ENCODE results near the gene JAZF1. TPM values are rescaled to one million over a fixed set of nuclear protein-coding genes. Genes with fewer than 3 reads are reported as not detected.

The JAZF1 gene
- total and polyA plus RNA-seq, 11 donors: 10.3 to 46.2 (median 26.8) TPM

GRCh38 chr7:27846388-27846787 is 334.2 kb downstream of the JAZF1 start:
- no peaks in the 10 kb centered on the region for H3K36me3 ChIP-seq
- DNase-seq (no peak), ATAC-seq (no peak)
- no peaks in the 10 kb centered on the region for H3K9me3 ChIP-seq
- 97 to 100% (median 98%) methylated on average over 3 of the region's 3 CpGs for WGBS, 4 donors
- H3K4me3 ChIP-seq: no peak overlapping the region
- no peaks in the 10 kb centered on the region for H3K4me1 ChIP-seq
- TF ChIP-seq, protein P1, sequence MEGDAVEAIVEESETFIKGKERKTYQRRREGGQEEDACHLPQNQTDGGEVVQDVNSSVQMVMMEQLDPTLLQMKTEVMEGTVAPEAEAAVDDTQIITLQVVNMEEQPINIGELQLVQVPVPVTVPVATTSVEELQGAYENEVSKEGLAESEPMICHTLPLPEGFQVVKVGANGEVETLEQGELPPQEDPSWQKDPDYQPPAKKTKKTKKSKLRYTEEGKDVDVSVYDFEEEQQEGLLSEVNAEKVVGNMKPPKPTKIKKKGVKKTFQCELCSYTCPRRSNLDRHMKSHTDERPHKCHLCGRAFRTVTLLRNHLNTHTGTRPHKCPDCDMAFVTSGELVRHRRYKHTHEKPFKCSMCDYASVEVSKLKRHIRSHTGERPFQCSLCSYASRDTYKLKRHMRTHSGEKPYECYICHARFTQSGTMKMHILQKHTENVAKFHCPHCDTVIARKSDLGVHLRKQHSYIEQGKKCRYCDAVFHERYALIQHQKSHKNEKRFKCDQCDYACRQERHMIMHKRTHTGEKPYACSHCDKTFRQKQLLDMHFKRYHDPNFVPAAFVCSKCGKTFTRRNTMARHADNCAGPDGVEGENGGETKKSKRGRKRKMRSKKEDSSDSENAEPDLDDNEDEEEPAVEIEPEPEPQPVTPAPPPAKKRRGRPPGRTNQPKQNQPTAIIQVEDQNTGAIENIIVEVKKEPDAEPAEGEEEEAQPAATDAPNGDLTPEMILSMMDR (IDR thresholded peaks at IDR 0.05): no peak
- TF ChIP-seq POLR2A (IDR thresholded peaks at IDR 0.05): no peak
- intact Hi-C loops (cut with DNase I): no loop called here
- H3K27ac ChIP-seq: no peak overlapping the region
- no peaks in the 10 kb centered on the region for H3K27me3 ChIP-seq

GRCh38 chr7:27843584-27844305 is 336.9 kb downstream of the JAZF1 start:
- Histone ChIP-seq H3K27me3 (no peaks in the 10 kb centered on the region), H3K4me1 (no peaks in the 10 kb centered on the region), H3K27ac (no peak overlapping the region), H3K4me3 (no peak overlapping the region), H3K9me3 (no peaks in the 10 kb centered on the region), H3K36me3 (peaks cover 0 to 22% (median 15%) of the 10 kb centered on the region in 9 donors)
- no peak for ATAC-seq
- 97 to 98% (median 97%) methylated on average over 15 of the region's 15 CpGs for WGBS, 4 donors
- intact Hi-C loops (cut with DNase I): no loop called here
- no peak for DNase-seq
- TF ChIP-seq, protein P1 (IDR thresholded peaks at IDR 0.05): no peak
- TF ChIP-seq POLR2A (IDR thresholded peaks at IDR 0.05): no peak

DNA sequence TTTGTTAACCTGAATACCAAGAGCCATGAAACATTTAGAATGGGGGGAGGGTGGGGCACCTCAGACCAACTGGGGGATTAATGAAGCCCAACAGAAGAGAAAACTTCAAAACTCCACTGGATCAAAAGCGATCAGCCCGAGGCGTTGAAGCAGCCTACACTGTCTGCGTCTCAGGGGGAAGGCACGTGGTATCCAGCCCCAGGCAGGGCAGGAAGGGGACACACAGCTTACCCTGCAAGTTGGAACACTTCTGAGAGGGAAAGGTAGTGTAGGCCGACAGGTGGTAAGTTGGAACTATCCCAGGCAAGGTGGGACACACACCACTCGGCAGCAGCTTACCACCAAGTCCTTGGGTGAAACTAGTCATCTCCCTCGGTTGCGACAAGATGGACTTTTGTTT is 337.7 kb downstream of the JAZF1 start:
- WGBS, 4 donors: 86 to 91% (median 89%) methylated on average over 9 of the region's 9 CpGs
- Histone ChIP-seq H3K27me3 (no peaks in the 10 kb centered on the region), H3K27ac (no peak overlapping the region)

DNA sequence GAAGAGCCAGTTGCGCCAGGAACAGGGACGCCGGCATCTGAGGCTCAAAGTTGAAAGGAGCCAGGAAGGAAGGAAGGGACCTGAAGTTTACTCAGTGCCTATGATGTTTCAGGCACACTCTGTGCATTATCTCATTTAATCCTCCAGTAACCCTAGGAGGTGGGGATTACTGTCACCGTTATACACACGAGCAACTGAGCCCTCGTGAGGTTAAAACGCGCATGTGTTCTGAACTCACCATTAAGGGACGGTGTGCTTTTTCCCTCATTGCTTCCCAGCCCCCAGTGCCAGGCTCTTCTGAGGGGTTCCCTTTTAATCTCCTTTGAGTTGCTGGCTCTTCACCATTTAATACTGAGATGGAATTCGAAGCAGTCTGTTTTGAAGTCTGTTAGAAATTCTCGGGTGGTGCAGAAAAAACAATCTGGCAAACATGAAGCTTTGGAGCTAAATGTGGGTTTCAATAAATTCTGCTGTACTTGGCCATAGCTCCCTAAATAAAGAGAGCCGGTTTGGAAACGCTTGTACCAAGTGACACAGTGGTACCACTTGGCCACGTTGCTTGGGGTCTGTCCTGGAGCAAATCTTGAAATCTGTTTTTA is 338.4 kb downstream of the JAZF1 start:
- intact Hi-C loops (cut with DNase I): no loop called here
- ATAC-seq (no peak), DNase-seq (no peak)
- Histone ChIP-seq H3K4me3 (no peak overlapping the region), H3K9me3 (no peaks in the 10 kb centered on the region), H3K27me3 (no peaks in the 10 kb centered on the region), H3K4me1 (no peaks in the 10 kb centered on the region), H3K36me3 (peaks cover 0 to 30% (median 16%) of the 10 kb centered on the region in 9 donors), H3K27ac (no peak overlapping the region)
- no peak for TF ChIP-seq POLR2A (IDR thresholded peaks at IDR 0.05)
- TF ChIP-seq, protein P1 (IDR thresholded peaks at IDR 0.05): no peak
- WGBS, 4 donors: 76 to 82% (median 80%) methylated on average over 14 of the region's 14 CpGs

More for the DNA sequence above, 337.7 kb downstream of the JAZF1 start:
- no peak for DNase-seq
- no peaks in the 10 kb centered on the region for H3K4me1 ChIP-seq
- ATAC-seq: peak in 1 of 4 donors; percentile 14
- H3K36me3 ChIP-seq: peaks cover 0 to 30% (median 15%) of the 10 kb centered on the region in 9 donors
- TF ChIP-seq POLR2A (IDR thresholded peaks at IDR 0.05): no peak
- TF ChIP-seq, protein P1 (IDR thresholded peaks at IDR 0.05): no peak
- intact Hi-C loops (cut with DNase I): no loop called here
- no peaks in the 10 kb centered on the region for H3K9me3 ChIP-seq
- no peak overlapping the region for H3K4me3 ChIP-seq
